Neural cell (in vitro differentiated cells): ENCODE data around the gene AIFM1. TPM values are rescaled to one million over a fixed set of nuclear protein-coding genes. Genes with fewer than 3 reads are reported as not detected.

Experiments
- H2AFZ ChIP-seq: fragments of 200-600, 300-800 bp; sonication (generic), shearing (Covaris generic); 2 replicates; pipeline ENCODE4 v1.6.0; 2014; ENCODE audit warnings: low read depth, mild to moderate bottlenecking, antibody characterized with exemption, low read length, moderate library complexity
- H3F3A ChIP-seq: fragments of 200-600 bp; shearing (Covaris generic); 2 replicates; pipeline ENCODE4 v1.6.1; 2016; ENCODE audit warnings: mild to moderate bottlenecking, moderate library complexity, mixed read lengths, antibody characterized with exemption, low read length; ENCODE audit not compliant: insufficient read depth, poor library complexity, severe bottlenecking
- H3K27ac ChIP-seq: fragments of 200-600, 300-800 bp; sonication (generic), shearing (Covaris generic); 2 replicates; pipeline ENCODE4 v1.5.1; 2014; ENCODE audit warnings: mild to moderate bottlenecking, low read length, moderate library complexity
- H3K27me3 ChIP-seq: fragments of 300-800, 200-600 bp; sonication (generic), shearing (Covaris generic); 2 replicates; pipeline ENCODE4 v1.6.0; 2014; ENCODE audit warnings: mild to moderate bottlenecking, low read depth, low read length, moderate library complexity; ENCODE audit not compliant: insufficient read depth
- H3K36me3 ChIP-seq: fragments of 300-800, 200-600 bp; sonication (generic), shearing (Covaris generic); 2 replicates; pipeline ENCODE4 v1.5.1; 2014; ENCODE audit warnings: mild to moderate bottlenecking, antibody characterized with exemption, low read length, moderate library complexity; ENCODE audit not compliant: insufficient read depth
- H3K4me2 ChIP-seq: fragments of 300-800, 200-600 bp; sonication (generic), shearing (Covaris generic); 2 replicates; pipeline ENCODE4 v1.6.0; 2014; ENCODE audit warnings: mild to moderate bottlenecking, low read length
- H3K4me3 ChIP-seq: fragments of 300-800, 200-600 bp; sonication (generic), shearing (Covaris generic); 2 replicates; pipeline ENCODE4 v1.5.1; 2014; ENCODE audit warnings: mild to moderate bottlenecking, low read length, moderate library complexity
- H3K79me2 ChIP-seq: fragments of 200-600 bp; shearing (Covaris generic); replicated peaks from 2 replicates; pipeline ENCODE4 v1.6.0; 2014; ENCODE audit warnings: mild to moderate bottlenecking, low read length, moderate library complexity; ENCODE audit not compliant: insufficient read depth
- H3K9ac ChIP-seq: fragments of 300-800, 200-600 bp; sonication (generic), shearing (Covaris generic); 2 replicates; pipeline ENCODE4 v1.6.1; 2016; ENCODE audit warnings: mild to moderate bottlenecking, low read length, mixed read lengths
- H3K9me2 ChIP-seq: fragments of 200-600 bp; shearing (Covaris generic); 2 replicates; pipeline ENCODE4 v1.6.1; 2016; ENCODE audit warnings: mild to moderate bottlenecking, low read length, mixed read lengths; ENCODE audit not compliant: insufficient read depth
- H3K9me3 ChIP-seq: fragments of 200-600, 300-800 bp; sonication (generic), shearing (Covaris generic); 2 replicates; pipeline ENCODE4 v1.6.1; 2016; ENCODE audit warnings: mild to moderate bottlenecking, mixed run types, low read length, moderate library complexity, mixed read lengths
- H4K20me1 ChIP-seq: fragments of 200-600 bp; shearing (Covaris generic); 2 replicates; pipeline ENCODE4 v1.6.1; 2016; ENCODE audit warnings: mild to moderate bottlenecking, mixed run types; ENCODE audit not compliant: insufficient read depth
- EP300 ChIP-seq: fragments of 450-650 bp; conservative IDR thresholded peaks from 2 replicates; pipeline ENCODE4 v1.6.1; 2014; ENCODE audit warnings: antibody characterized with exemption, mild to moderate bottlenecking, moderate library complexity; ENCODE audit not compliant: poor library complexity, severe bottlenecking
- EZH2 ChIP-seq: fragments of 200-600, 300-800 bp; shearing (Covaris generic), sonication (generic); IDR thresholded peaks from 2 replicates; pipeline ENCODE4 v1.6.1; 2014; ENCODE audit warnings: antibody characterized with exemption, low read length, borderline replicate concordance, mild to moderate bottlenecking; ENCODE audit not compliant: insufficient read depth, poor library complexity, severe bottlenecking
- MXI1 ChIP-seq: fragments of 450-650 bp; conservative IDR thresholded peaks from 2 replicates; pipeline ENCODE4 v1.6.1; 2014; ENCODE audit warnings: antibody characterized with exemption, mild to moderate bottlenecking; ENCODE audit not compliant: poor library complexity, severe bottlenecking
- POLR2AphosphoS5 ChIP-seq: IDR thresholded peaks from 2 replicates; pipeline ENCODE4 v1.6.1; 2012
- RAD21 ChIP-seq: fragments of 450-650 bp; conservative IDR thresholded peaks from 2 replicates; pipeline ENCODE4 v1.6.1; 2014; ENCODE audit warnings: antibody characterized with exemption, mild to moderate bottlenecking, moderate library complexity
- SMC3 ChIP-seq: fragments of 450-650 bp; conservative IDR thresholded peaks from 2 replicates; pipeline ENCODE4 v1.6.1; 2014; ENCODE audit warnings: antibody characterized with exemption, mild to moderate bottlenecking, moderate library complexity; ENCODE audit not compliant: poor library complexity
- TAF1 ChIP-seq: IDR thresholded peaks from 2 replicates; pipeline ENCODE4 v1.6.1; 2012; ENCODE audit warnings: low read depth
- polyA plus RNA-seq: library from polyadenylated mRNA; depleted of rRNA; stranded (reverse); fragments of >200 nt; gene quantifications from 2 replicates; pipeline ENCODE4 v1.2.3, GENCODE V29; 2014
- TF ChIP-seq, protein P1 (sequence below): fragments of 450-650 bp; IDR thresholded peaks from 2 replicates; pipeline ENCODE4 v1.5.1; 2014; ENCODE audit warnings: antibody characterized with exemption, mild to moderate bottlenecking, moderate library complexity; ENCODE audit not compliant: poor library complexity, severe bottlenecking
- TF ChIP-seq, protein P2 (sequence below): IDR thresholded peaks from 2 replicates; pipeline ENCODE4 v1.6.1; 2012; ENCODE audit warnings: borderline replicate concordance

The AIFM1 gene
- polyA plus RNA-seq, 1 donor from 2014 or later = 24.3 TPM

DNA sequence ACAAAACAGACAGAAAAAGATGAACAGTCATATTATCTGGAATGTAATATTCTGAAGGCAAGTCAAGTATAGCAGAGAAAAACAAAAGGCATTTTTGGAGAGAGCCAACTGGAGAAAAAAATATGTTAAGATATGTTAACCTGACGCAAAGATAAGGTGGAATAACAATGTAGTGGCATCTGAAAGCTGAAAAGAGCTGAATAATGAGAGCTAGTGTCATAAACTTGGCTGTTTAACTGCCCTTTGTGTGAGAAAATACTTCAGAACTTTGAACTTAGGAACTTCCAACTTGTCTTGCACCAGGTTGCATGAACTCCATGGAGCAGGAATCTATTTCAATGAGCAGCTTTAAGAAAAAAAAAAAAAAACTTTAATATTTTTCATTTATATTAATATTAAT is 39.0 kb upstream of the AIFM1 start:
- H4K20me1 ChIP-seq = no peaks in the 10 kb centered on the region
- no peaks in the 10 kb centered on the region for H3K79me2 ChIP-seq
- no peaks in the 10 kb centered on the region for H3K9me2 ChIP-seq
- H3K4me2 ChIP-seq = no peak overlapping the region
- no peak overlapping the region for H3K4me3 ChIP-seq
- H3K9me3 ChIP-seq = no peaks in the 10 kb centered on the region
- H2AFZ ChIP-seq = no peak overlapping the region
- no peaks in the 10 kb centered on the region for H3F3A ChIP-seq
- H3K27ac ChIP-seq = no peak overlapping the region
- no peaks in the 10 kb centered on the region for H3K27me3 ChIP-seq
- no peak for TF ChIP-seq TAF1
- no peak for TF ChIP-seq EZH2
- TF ChIP-seq, protein P1, sequence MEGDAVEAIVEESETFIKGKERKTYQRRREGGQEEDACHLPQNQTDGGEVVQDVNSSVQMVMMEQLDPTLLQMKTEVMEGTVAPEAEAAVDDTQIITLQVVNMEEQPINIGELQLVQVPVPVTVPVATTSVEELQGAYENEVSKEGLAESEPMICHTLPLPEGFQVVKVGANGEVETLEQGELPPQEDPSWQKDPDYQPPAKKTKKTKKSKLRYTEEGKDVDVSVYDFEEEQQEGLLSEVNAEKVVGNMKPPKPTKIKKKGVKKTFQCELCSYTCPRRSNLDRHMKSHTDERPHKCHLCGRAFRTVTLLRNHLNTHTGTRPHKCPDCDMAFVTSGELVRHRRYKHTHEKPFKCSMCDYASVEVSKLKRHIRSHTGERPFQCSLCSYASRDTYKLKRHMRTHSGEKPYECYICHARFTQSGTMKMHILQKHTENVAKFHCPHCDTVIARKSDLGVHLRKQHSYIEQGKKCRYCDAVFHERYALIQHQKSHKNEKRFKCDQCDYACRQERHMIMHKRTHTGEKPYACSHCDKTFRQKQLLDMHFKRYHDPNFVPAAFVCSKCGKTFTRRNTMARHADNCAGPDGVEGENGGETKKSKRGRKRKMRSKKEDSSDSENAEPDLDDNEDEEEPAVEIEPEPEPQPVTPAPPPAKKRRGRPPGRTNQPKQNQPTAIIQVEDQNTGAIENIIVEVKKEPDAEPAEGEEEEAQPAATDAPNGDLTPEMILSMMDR = no peak
- TF ChIP-seq MXI1 = no peak
- TF ChIP-seq RAD21 = no peak
- no peak overlapping the region for H3K9ac ChIP-seq
- no peaks in the 10 kb centered on the region for H3K36me3 ChIP-seq

DNA sequence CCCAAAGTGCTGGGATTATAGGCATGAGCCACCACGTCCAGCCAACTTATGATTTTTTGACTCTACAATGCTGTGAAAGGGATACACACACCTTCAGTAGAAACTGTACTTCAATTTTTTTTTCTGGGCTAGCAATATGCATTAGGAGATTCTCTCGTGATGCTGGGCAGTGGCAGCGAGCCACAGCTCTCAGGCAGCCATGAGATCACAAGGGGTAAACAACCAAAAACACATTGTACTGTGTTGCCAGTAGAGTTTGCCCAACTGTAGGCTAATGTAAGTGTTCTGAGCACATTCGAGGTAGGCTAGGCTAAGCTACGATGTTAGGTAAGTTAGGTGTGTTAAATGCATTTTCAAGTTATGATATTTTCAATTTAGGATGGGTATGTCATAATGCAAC is 31.8 kb upstream of the AIFM1 start:
- no peak for TF ChIP-seq TAF1
- no peak for TF ChIP-seq SMC3
- no peak for TF ChIP-seq EZH2
- no peak for TF ChIP-seq MXI1
- TF ChIP-seq, protein P1 = no peak
- no peak for TF ChIP-seq RAD21
- no peak for TF ChIP-seq EP300
- no peak for TF ChIP-seq POLR2AphosphoS5
- TF ChIP-seq, protein P2, sequence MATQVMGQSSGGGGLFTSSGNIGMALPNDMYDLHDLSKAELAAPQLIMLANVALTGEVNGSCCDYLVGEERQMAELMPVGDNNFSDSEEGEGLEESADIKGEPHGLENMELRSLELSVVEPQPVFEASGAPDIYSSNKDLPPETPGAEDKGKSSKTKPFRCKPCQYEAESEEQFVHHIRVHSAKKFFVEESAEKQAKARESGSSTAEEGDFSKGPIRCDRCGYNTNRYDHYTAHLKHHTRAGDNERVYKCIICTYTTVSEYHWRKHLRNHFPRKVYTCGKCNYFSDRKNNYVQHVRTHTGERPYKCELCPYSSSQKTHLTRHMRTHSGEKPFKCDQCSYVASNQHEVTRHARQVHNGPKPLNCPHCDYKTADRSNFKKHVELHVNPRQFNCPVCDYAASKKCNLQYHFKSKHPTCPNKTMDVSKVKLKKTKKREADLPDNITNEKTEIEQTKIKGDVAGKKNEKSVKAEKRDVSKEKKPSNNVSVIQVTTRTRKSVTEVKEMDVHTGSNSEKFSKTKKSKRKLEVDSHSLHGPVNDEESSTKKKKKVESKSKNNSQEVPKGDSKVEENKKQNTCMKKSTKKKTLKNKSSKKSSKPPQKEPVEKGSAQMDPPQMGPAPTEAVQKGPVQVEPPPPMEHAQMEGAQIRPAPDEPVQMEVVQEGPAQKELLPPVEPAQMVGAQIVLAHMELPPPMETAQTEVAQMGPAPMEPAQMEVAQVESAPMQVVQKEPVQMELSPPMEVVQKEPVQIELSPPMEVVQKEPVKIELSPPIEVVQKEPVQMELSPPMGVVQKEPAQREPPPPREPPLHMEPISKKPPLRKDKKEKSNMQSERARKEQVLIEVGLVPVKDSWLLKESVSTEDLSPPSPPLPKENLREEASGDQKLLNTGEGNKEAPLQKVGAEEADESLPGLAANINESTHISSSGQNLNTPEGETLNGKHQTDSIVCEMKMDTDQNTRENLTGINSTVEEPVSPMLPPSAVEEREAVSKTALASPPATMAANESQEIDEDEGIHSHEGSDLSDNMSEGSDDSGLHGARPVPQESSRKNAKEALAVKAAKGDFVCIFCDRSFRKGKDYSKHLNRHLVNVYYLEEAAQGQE = no peak
- no peak overlapping the region for H3K4me2 ChIP-seq
- H3K9ac ChIP-seq = no peak overlapping the region

More for the DNA sequence above, 31.8 kb upstream of the AIFM1 start:
- no peaks in the 10 kb centered on the region for H3K36me3 ChIP-seq
- H3K27me3 ChIP-seq = no peaks in the 10 kb centered on the region
- no peaks in the 10 kb centered on the region for H3F3A ChIP-seq
- H2AFZ ChIP-seq = no peak overlapping the region
- H3K79me2 ChIP-seq = no peaks in the 10 kb centered on the region
- H3K4me3 ChIP-seq = no peak overlapping the region
- H3K9me2 ChIP-seq = no peaks in the 10 kb centered on the region
- no peaks in the 10 kb centered on the region for H4K20me1 ChIP-seq
- H3K9me3 ChIP-seq = no peaks in the 10 kb centered on the region
- no peak overlapping the region for H3K27ac ChIP-seq
